ENCODE results near the gene BEST1. TPM values are rescaled to one million over a fixed set of nuclear protein-coding genes. Genes with fewer than 3 reads are reported as not detected.

The BEST1 gene
- total and polyA plus RNA-seq, 2 of the 13 experiments (the other 11 are each of a cell fraction or from before 2014, with no cell fraction given): 0.09 to 0.65 TPM

DNA sequence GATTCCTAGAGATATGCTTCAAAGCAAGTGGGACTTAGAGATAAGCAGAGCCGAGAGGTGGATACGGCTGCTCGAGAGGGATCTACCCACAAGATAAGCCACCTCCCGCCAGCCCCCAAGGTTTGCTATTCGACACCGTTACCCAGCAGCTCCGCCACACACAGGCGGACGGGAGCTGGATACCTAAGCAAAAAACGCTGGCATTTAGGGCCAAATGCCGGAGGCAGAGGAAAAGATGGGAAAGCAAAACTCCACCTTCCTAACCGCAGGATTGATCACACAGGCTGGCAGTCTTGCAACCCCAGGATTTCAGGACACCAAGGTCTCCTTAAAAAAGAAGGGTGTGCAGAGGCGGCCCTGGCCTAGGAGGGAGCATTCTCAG is 16.6 kb downstream of the BEST1 start:
- BruUV-seq (replicated peaks): no TSS peak
- intact Hi-C loops (cut with micrococcal nuclease; ENCODE audit: unreplicated experiment): no loop called here
- H3K4me1 ChIP-seq (ENCODE audit: insufficient read depth, low read length): peaks cover 74% of the 10 kb centered on the region
- TF ChIP-seq EED (CRISPR knock-in tag; IDR thresholded peaks at IDR 0.05) (no peak), HNRNPL (IDR thresholded peaks at IDR 0.05; ENCODE audit: low read depth, low read length) (0 out of 2 replicates have a peak, but pooled peaks have one; percentile 17), KDM5A (IDR thresholded peaks at IDR 0.05; ENCODE audit: borderline replicate concordance, low read length) (0 out of 2 replicates have a peak, but pooled peaks have one; percentile 47), U2AF1 (optimal IDR thresholded peaks at IDR 0.05; ENCODE audit: low read depth, low read length) (peak; percentile 29), PHB2 (IDR thresholded peaks at IDR 0.05; ENCODE audit: partially characterized antibody) (no peak), MIER3 (CRISPR knock-in tag; IDR thresholded peaks at IDR 0.05; ENCODE audit: borderline replicate concordance) (0 out of 2 replicates have a peak, but pooled peaks have one; percentile 13), POLR2G (IDR thresholded peaks at IDR 0.05; ENCODE audit: low read depth, low read length) (peak; percentile 61), FOXA1 (IDR thresholded peaks at IDR 0.05) (no peak), FOXA1 (CRISPR knock-in tag; IDR thresholded peaks at IDR 0.05) (no peak), ZNF317 (CRISPR knock-in tag; IDR thresholded peaks at IDR 0.05) (peak; percentile 39; the same call in 1 of the 2 replicates), SOX5 (CRISPR knock-in tag; IDR thresholded peaks at IDR 0.05; ENCODE audit: borderline replicate concordance) (no peak), HNRNPUL1 (IDR thresholded peaks at IDR 0.05; ENCODE audit: low read depth, low read length) (no peak)
- TF ChIP-seq, protein P1, sequence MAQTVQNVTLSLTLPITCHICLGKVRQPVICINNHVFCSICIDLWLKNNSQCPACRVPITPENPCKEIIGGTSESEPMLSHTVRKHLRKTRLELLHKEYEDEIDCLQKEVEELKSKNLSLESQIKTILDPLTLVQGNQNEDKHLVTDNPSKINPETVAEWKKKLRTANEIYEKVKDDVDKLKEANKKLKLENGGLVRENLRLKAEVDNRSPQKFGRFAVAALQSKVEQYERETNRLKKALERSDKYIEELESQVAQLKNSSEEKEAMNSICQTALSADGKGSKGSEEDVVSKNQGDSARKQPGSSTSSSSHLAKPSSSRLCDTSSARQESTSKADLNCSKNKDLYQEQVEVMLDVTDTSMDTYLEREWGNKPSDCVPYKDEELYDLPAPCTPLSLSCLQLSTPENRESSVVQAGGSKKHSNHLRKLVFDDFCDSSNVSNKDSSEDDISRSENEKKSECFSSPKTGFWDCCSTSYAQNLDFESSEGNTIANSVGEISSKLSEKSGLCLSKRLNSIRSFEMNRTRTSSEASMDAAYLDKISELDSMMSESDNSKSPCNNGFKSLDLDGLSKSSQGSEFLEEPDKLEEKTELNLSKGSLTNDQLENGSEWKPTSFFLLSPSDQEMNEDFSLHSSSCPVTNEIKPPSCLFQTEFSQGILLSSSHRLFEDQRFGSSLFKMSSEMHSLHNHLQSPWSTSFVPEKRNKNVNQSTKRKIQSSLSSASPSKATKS (CRISPR knock-in tag; IDR thresholded peaks at IDR 0.05): no peak
- TF ChIP-seq, protein P2, sequence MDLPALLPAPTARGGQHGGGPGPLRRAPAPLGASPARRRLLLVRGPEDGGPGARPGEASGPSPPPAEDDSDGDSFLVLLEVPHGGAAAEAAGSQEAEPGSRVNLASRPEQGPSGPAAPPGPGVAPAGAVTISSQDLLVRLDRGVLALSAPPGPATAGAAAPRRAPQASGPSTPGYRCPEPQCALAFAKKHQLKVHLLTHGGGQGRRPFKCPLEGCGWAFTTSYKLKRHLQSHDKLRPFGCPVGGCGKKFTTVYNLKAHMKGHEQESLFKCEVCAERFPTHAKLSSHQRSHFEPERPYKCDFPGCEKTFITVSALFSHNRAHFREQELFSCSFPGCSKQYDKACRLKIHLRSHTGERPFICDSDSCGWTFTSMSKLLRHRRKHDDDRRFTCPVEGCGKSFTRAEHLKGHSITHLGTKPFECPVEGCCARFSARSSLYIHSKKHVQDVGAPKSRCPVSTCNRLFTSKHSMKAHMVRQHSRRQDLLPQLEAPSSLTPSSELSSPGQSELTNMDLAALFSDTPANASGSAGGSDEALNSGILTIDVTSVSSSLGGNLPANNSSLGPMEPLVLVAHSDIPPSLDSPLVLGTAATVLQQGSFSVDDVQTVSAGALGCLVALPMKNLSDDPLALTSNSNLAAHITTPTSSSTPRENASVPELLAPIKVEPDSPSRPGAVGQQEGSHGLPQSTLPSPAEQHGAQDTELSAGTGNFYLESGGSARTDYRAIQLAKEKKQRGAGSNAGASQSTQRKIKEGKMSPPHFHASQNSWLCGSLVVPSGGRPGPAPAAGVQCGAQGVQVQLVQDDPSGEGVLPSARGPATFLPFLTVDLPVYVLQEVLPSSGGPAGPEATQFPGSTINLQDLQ (CRISPR knock-in tag; IDR thresholded peaks at IDR 0.05): no peak
- TF ChIP-seq, protein P3, sequence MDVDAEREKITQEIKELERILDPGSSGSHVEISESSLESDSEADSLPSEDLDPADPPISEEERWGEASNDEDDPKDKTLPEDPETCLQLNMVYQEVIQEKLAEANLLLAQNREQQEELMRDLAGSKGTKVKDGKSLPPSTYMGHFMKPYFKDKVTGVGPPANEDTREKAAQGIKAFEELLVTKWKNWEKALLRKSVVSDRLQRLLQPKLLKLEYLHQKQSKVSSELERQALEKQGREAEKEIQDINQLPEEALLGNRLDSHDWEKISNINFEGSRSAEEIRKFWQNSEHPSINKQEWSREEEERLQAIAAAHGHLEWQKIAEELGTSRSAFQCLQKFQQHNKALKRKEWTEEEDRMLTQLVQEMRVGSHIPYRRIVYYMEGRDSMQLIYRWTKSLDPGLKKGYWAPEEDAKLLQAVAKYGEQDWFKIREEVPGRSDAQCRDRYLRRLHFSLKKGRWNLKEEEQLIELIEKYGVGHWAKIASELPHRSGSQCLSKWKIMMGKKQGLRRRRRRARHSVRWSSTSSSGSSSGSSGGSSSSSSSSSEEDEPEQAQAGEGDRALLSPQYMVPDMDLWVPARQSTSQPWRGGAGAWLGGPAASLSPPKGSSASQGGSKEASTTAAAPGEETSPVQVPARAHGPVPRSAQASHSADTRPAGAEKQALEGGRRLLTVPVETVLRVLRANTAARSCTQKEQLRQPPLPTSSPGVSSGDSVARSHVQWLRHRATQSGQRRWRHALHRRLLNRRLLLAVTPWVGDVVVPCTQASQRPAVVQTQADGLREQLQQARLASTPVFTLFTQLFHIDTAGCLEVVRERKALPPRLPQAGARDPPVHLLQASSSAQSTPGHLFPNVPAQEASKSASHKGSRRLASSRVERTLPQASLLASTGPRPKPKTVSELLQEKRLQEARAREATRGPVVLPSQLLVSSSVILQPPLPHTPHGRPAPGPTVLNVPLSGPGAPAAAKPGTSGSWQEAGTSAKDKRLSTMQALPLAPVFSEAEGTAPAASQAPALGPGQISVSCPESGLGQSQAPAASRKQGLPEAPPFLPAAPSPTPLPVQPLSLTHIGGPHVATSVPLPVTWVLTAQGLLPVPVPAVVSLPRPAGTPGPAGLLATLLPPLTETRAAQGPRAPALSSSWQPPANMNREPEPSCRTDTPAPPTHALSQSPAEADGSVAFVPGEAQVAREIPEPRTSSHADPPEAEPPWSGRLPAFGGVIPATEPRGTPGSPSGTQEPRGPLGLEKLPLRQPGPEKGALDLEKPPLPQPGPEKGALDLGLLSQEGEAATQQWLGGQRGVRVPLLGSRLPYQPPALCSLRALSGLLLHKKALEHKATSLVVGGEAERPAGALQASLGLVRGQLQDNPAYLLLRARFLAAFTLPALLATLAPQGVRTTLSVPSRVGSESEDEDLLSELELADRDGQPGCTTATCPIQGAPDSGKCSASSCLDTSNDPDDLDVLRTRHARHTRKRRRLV (CRISPR knock-in tag; IDR thresholded peaks at IDR 0.05): 0 out of 2 replicates have a peak, but pooled peaks have one; percentile 35

More for the DNA sequence above, 16.6 kb downstream of the BEST1 start:
- DNase-seq (ENCODE audit: low spot score): no peak
- H3K9me3 ChIP-seq (ENCODE audit: low read length): no peaks in the 10 kb centered on the region
- ChIA-PET POLR2A (interaction anchor here (1.5 to 9.7 kb wide), 15 partner anchors 6 to 115 kb away, joined by 4 to 323 read pairs (median 22); partner anchors contain the start of gene BEST1), CTCF (ENCODE audit: low intra/inter-chr PET ratio, low total read pairs) (no interaction called here)
- H3K36me3 ChIP-seq (replicated peaks in 1 of 2; ENCODE audit: control insufficient read depth in 1 of 2, insufficient read depth in 2 of 2, low read length in 2 of 2): peaks cover 5 to 23% of the 10 kb centered on the region in 2 experiments; a peak in 4 of 5 replicates
- H3K4me3 ChIP-seq (replicated peaks in 1 of 3; ENCODE audit: insufficient read depth in 1 of 3, low read depth in 2 of 3, low read length in 3 of 3): peak overlapping the region; percentile 92 to 99 (median 96)
- H3K79me2 ChIP-seq (ENCODE audit: insufficient read depth, low read length): peaks cover 43% of the 10 kb centered on the region
- peak overlapping the region; percentile 99 for H3K9ac ChIP-seq (ENCODE audit: insufficient read depth, low read depth, low read length)
- no peak for ATAC-seq
- H2AFZ ChIP-seq (ENCODE audit: low read length): no peak overlapping the region
- peak overlapping the region; percentile 92 for H3K4me2 ChIP-seq (ENCODE audit: low read depth, low read length)
- FAIRE-seq: no peak
- H3K27ac ChIP-seq (ENCODE audit: extremely low read length, insufficient read depth, low read length): peak overlapping the region; percentile 99
- in situ Hi-C loops (cut with HindIII; ENCODE audit: extremely low pct_ligation_motif_present, low pct_unique_long_range_greater_than_20kb): loop anchor here (5.0 kb wide), 1 partner anchor 36 kb away; no protein-coding TSS in a partner anchor
- WGBS (ENCODE audit: low lambda C conversion rate): 0% methylated on average over 9 of the region's 13 CpGs
- H3K27me3 ChIP-seq (ENCODE audit: control insufficient read depth in 1 of 2, insufficient read depth in 2 of 2, low read length in 2 of 2): no peaks in the 10 kb centered on the region; a peak in 1 of 5 replicates
- peaks cover 41% of the 10 kb centered on the region for H4K20me1 ChIP-seq (ENCODE audit: insufficient read depth, low read length)
